ENCODE results near the gene AGXT.

- TF ChIP-seq EZH2 (IDR thresholded peaks at IDR 0.05; ENCODE audit: low read length) (no peak), CTCF (optimal IDR thresholded peaks at IDR 0.05 in 1 of 3, IDR thresholded peaks at IDR 0.05 in 1 of 3, conservative IDR thresholded peaks at IDR 0.05 in 1 of 3; ENCODE audit: extremely low read depth in 1 of 3, insufficient read depth in 2 of 3, low read length in 3 of 3) (no peak)
Observed at GRCh38 chr2:240832205-240832727, 36.4 kb upstream of the AGXT start.
